A549 (cell line): ENCODE measurements around the gene CACNA1F.

Experiments
- CBX2 ChIP-seq: fragments of 200-600 bp; sonication (generic); IDR thresholded peaks from 2 replicates; pipeline ENCODE4 v1.6.1; 2016; ENCODE audit warnings: low read depth, mild to moderate bottlenecking, borderline replicate concordance
- CEBPB ChIP-seq, 2 experiments: fragments of >200 bp in 1 of 2; sonication (Bioruptor Twin) in 1 of 2; formaldehyde crosslinking in 1 of 2; IDR thresholded peaks; 2 replicates each; pipeline ENCODE4 v1.6.1; 2012 to 2016
- CHD2 ChIP-seq: fragments of 150-350 bp; IDR thresholded peaks from 2 replicates; pipeline ENCODE4 v1.6.1; 2014; ENCODE audit warnings: low read length; ENCODE audit not compliant: partially characterized antibody
- EHMT2 ChIP-seq: fragments of 200-600 bp; sonication (generic); IDR thresholded peaks from 2 replicates; pipeline ENCODE4 v1.6.1; 2016; ENCODE audit warnings: antibody characterized with exemption, low read depth, mild to moderate bottlenecking, moderate library complexity
- HOXA7 ChIP-seq: fragments of 250-450 bp; sonication (Bioruptor Pico); IDR thresholded peaks from 2 replicates; pipeline ENCODE4 v1.5.0; 2020; ENCODE audit warnings: mild to moderate bottlenecking, moderate library complexity
- JUNB ChIP-seq: fragments of >200 bp; sonication (Bioruptor Twin); formaldehyde crosslinking; IDR thresholded peaks from 2 replicates; pipeline ENCODE4 v1.6.1; 2016
- KDM5A ChIP-seq: fragments of 200-600 bp; sonication (generic); IDR thresholded peaks from 2 replicates; pipeline ENCODE4 v1.6.1; 2016; ENCODE audit warnings: antibody characterized with exemption, mild to moderate bottlenecking
- POLR2A ChIP-seq: IDR thresholded peaks from 2 replicates; pipeline ENCODE4 v1.6.1; 2012; ENCODE audit warnings: mild to moderate bottlenecking, low read length
- RARB ChIP-seq: fragments of 250-450 bp; sonication (Bioruptor Pico); IDR thresholded peaks from 2 replicates; pipeline ENCODE4 v1.8.0; 2021; ENCODE audit warnings: mild to moderate bottlenecking, moderate library complexity
- ZC3H11A ChIP-seq: fragments of 450-650 bp; IDR thresholded peaks from 2 replicates; pipeline ENCODE4 v1.6.1; 2014; ENCODE audit warnings: antibody characterized with exemption, mild to moderate bottlenecking
- TF ChIP-seq, protein P1 (sequence below): fragments of 150-350 bp; IDR thresholded peaks from 2 replicates; pipeline ENCODE4 v1.6.1; 2014; ENCODE audit warnings: low read depth, mild to moderate bottlenecking, low read length
- TF ChIP-seq, protein P2 (sequence below): fragments of >200 bp; sonication (Bioruptor Twin); formaldehyde crosslinking; IDR thresholded peaks from 3 replicates; pipeline ENCODE4 v1.5.1; 2016
- TF ChIP-seq, protein P3 (sequence below): IDR thresholded peaks from 2 replicates; pipeline ENCODE4 v1.6.1; 2012

DNA sequence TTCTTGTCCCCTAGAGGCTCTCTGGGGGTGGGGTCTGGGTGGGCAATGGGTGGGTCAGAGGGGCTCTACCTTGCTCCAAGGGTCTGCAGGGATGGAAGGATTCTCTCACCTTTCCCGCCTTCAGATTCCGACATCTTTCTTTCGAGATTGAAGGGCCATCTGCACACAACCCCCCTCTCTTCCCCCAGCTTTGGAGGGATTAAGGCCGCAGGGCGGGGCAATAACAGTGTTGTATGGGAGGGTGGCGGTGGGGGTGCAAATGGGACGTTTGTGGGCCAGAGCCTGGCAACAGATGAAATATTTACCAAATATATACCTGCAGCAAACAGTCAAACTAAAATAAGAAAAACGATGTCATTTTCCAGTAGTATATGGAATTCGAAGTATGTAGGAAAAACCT is at the start of gene CACNA1F:
- no peak for TF ChIP-seq POLR2A
- no peak for TF ChIP-seq EHMT2
- no peak for TF ChIP-seq HOXA7 (CRISPR knock-in tag)
- no peak for TF ChIP-seq CEBPB (IDR thresholded peaks at IDR 0.05)
- TF ChIP-seq JUNB = no peak
- no peak for TF ChIP-seq ZC3H11A
- no peak for TF ChIP-seq CBX2
- TF ChIP-seq RARB (CRISPR knock-in tag) = no peak
- TF ChIP-seq, protein P1, sequence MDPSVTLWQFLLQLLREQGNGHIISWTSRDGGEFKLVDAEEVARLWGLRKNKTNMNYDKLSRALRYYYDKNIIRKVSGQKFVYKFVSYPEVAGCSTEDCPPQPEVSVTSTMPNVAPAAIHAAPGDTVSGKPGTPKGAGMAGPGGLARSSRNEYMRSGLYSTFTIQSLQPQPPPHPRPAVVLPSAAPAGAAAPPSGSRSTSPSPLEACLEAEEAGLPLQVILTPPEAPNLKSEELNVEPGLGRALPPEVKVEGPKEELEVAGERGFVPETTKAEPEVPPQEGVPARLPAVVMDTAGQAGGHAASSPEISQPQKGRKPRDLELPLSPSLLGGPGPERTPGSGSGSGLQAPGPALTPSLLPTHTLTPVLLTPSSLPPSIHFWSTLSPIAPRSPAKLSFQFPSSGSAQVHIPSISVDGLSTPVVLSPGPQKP = no peak
- TF ChIP-seq, protein P2, sequence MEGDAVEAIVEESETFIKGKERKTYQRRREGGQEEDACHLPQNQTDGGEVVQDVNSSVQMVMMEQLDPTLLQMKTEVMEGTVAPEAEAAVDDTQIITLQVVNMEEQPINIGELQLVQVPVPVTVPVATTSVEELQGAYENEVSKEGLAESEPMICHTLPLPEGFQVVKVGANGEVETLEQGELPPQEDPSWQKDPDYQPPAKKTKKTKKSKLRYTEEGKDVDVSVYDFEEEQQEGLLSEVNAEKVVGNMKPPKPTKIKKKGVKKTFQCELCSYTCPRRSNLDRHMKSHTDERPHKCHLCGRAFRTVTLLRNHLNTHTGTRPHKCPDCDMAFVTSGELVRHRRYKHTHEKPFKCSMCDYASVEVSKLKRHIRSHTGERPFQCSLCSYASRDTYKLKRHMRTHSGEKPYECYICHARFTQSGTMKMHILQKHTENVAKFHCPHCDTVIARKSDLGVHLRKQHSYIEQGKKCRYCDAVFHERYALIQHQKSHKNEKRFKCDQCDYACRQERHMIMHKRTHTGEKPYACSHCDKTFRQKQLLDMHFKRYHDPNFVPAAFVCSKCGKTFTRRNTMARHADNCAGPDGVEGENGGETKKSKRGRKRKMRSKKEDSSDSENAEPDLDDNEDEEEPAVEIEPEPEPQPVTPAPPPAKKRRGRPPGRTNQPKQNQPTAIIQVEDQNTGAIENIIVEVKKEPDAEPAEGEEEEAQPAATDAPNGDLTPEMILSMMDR = no peak
- no peak for TF ChIP-seq KDM5A
- TF ChIP-seq CHD2 = no peak
- TF ChIP-seq, protein P3, sequence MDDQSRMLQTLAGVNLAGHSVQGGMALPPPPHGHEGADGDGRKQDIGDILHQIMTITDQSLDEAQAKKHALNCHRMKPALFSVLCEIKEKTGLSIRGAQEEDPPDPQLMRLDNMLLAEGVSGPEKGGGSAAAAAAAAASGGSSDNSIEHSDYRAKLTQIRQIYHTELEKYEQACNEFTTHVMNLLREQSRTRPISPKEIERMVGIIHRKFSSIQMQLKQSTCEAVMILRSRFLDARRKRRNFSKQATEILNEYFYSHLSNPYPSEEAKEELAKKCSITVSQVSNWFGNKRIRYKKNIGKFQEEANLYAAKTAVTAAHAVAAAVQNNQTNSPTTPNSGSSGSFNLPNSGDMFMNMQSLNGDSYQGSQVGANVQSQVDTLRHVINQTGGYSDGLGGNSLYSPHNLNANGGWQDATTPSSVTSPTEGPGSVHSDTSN = no peak
